Sigmoid colon (tissue), 7 donors: ENCODE results near the gene ERCC8. TPM values are rescaled to one million over a fixed set of nuclear protein-coding genes. Genes with fewer than 3 reads are reported as not detected.
"Not testable (repeated sequence)": the region's sequence is repeated elsewhere in the genome, so short reads cannot be mapped to it uniquely, and the experiment has no call there.

Experiments
- DNase-seq: peaks from one replicate; pipeline ENCODE4 v3.0.0-alpha.2; 2019
- H3K27ac ChIP-seq, 4 donors: fragments of 200-600 bp; sonication (generic); one replicate each; pipeline ENCODE4 v1.5.1; 2016 to 2019; ENCODE audit warnings: mild to moderate bottlenecking in 1 of 4
- H3K27me3 ChIP-seq, 3 donors: fragments of 200-600 bp; sonication (generic); one replicate each; pipeline ENCODE4 v1.5.1; 2019; ENCODE audit warnings: mild to moderate bottlenecking in 1 of 3
- H3K36me3 ChIP-seq, 4 donors: fragments of 200-600 bp; sonication (generic); one replicate each; pipeline ENCODE4 v1.5.1; 2016 to 2019
- H3K4me1 ChIP-seq, 4 donors: fragments of 200-600 bp; sonication (generic); one replicate each; pipeline ENCODE4 v1.5.1; 2017 to 2019
- H3K4me3 ChIP-seq, 4 donors: fragments of 200-600 bp; sonication (generic); one replicate each; pipeline ENCODE4 v1.5.1; 2017 to 2019; ENCODE audit warnings: mild to moderate bottlenecking in 2 of 4, moderate library complexity in 1 of 4
- H3K9me3 ChIP-seq, 4 donors: fragments of 200-600 bp in 3 of 4; sonication (generic) in 3 of 4; one replicate each; pipeline versions ENCODE4 v1.5.1 to v1.6.1; 2013 to 2019
- CTCF ChIP-seq, 4 experiments: fragments of 450-650 bp in 3 of 4; fragments of 200-600 bp in 1 of 4; IDR thresholded peaks; one replicate each; pipeline ENCODE4 v1.5.1; 2016 to 2019; ENCODE audit warnings: antibody characterized with exemption in 4 of 4, mild to moderate bottlenecking in 3 of 4, moderate library complexity in 2 of 4
- EP300 ChIP-seq, 4 donors: sonication (generic); formaldehyde crosslinking; IDR thresholded peaks; one replicate each; pipeline ENCODE4 v1.6.1; 2017; ENCODE audit warnings: antibody characterized with exemption in 4 of 4
- POLR2A ChIP-seq, 2 donors: fragments of 450-650 bp; IDR thresholded peaks; one replicate each; pipeline ENCODE4 v1.6.1; 2016; ENCODE audit warnings: antibody characterized with exemption in 2 of 2, mild to moderate bottlenecking in 2 of 2, moderate library complexity in 2 of 2
- POLR2AphosphoS5 ChIP-seq, 4 donors: sonication (generic); formaldehyde crosslinking; IDR thresholded peaks; one replicate each; pipeline ENCODE4 v1.6.1; 2017; ENCODE audit warnings: antibody characterized with exemption in 4 of 4
- WGBS, 2 donors: extraction: QIAGEN DNeasy Blood & Tissue Kit; methylation state at CpG; one replicate each; pipeline ENCODE4 v1.1.7; 2013; 5-methylcytosine and 5-hydroxymethylcytosine counted together
- intact Hi-C: fragments of 100-400 bp; cut with DNase I; formaldehyde crosslinking; loops from one replicate; pipeline ENCODE4 v1.15.1; 2023
- polyA plus RNA-seq, 3 donors: library from polyadenylated mRNA; stranded (reverse); fragments of 200-250 nt; gene quantifications; one replicate each; pipeline ENCODE4 v1.2.3, GENCODE V29; 2013
- total RNA-seq, 4 donors: library from RNA; depleted of rRNA; stranded (reverse); fragments of >200 nt; gene quantifications; one replicate each; pipeline ENCODE4 v1.1.0, GENCODE V29; 2016
- donor health status: healthy with polysubstance abuse.
- donor health status: Bipolar disorder and iron deficiency.
- donor health status: healthy.

ERCC8 gene
- total and polyA plus RNA-seq, 7 donors, result 5.8 to 16.4 (median 8.8) TPM

DNA sequence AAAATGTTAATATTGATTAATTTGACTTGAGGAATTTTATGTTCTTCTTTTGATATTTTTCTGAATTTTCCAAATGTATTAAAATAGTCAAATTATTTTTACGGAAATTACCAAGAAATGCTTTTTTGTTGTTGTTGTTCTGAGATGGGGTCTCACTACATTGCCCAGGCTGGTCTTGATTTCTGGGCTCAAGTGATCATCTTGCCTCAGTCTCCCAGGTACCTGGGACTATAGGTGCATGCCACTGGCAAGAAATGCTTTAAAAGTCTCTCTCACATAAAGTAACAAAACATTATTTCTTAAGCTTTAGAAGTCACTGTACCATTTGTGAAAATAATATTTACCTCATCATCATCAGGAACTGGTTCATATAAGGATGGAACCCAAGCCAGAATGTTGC, 57.8 kb downstream of the ERCC8 start:
- H3K4me3 ChIP-seq, result no peak overlapping the region
- H3K27ac ChIP-seq, result no peak overlapping the region
- 98 to 100% methylated on average over 1 of the region's 1 CpG for WGBS, 2 donors
- H3K36me3 ChIP-seq, result peaks cover 0 to 6% (median 0%) of the 10 kb centered on the region in 4 donors
- intact Hi-C loops, result no loop called here
- DNase-seq, result no peak
- H3K9me3 ChIP-seq, result no peaks in the 10 kb centered on the region
- TF ChIP-seq CTCF (IDR thresholded peaks at IDR 0.05) (no peak), EP300 (IDR thresholded peaks at IDR 0.05) (no peak), POLR2AphosphoS5 (IDR thresholded peaks at IDR 0.05) (no peak), POLR2A (IDR thresholded peaks at IDR 0.05) (no peak)
- no peaks in the 10 kb centered on the region for H3K4me1 ChIP-seq
- H3K27me3 ChIP-seq, result no peaks in the 10 kb centered on the region

DNA sequence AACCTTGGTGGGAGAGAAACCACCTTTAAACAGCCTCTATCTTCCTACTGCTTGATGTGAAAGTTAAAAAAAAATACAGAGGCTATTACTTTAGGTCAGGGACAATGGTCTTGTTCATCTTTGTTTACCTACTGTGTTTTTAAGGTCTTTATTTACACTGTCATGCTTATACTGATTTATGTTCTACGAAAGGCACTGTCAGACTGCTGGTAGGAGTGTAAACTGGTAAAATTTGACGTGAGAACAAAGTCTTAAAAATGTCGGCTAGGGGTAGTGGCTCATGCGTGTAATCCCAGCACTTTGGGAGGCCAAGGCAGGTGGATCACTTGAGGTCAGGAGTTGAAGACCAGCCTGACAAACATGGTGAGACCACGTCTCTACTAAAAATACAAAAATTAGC, 58.7 kb downstream of the ERCC8 start:
- Histone ChIP-seq H3K27ac (no peak overlapping the region), H3K9me3 (no peaks in the 10 kb centered on the region), H3K27me3 (no peaks in the 10 kb centered on the region), H3K4me3 (no peak overlapping the region), H3K4me1 (no peaks in the 10 kb centered on the region), H3K36me3 (peaks cover 0 to 6% (median 0%) of the 10 kb centered on the region in 4 donors)
- intact Hi-C loops, result no loop called here
- 86 to 89% methylated on average over 5 of the region's 5 CpGs for WGBS, 2 donors
- TF ChIP-seq POLR2A (IDR thresholded peaks at IDR 0.05) (no peak), CTCF (IDR thresholded peaks at IDR 0.05) (no peak), EP300 (IDR thresholded peaks at IDR 0.05) (no peak), POLR2AphosphoS5 (IDR thresholded peaks at IDR 0.05) (no peak)
- no peak for DNase-seq

DNA sequence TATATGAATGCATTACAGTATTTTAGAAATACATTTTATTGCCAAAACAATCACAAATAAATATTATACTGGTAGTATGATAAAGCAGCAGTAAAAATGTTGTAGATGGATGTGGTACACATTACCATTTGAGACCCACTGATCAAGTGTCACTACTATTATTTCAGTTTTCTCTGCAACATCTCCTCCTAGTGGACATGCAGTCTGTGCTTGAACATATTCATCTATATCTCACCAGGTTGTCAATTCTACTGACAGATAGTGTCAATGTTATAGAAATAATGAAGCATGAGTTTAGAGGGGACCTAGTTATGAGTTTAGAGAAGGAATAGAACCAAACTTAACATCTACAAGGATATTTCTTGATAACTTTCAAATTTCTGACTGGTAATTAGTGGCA, 61.6 kb downstream of the ERCC8 start:
- intact Hi-C loops, result no loop called here

GRCh38 chr5:60872892-60873291, 72.0 kb downstream of the ERCC8 start:
- no peak for DNase-seq
- peaks cover 0 to 3% (median 0%) of the 10 kb centered on the region in 4 donors for H3K36me3 ChIP-seq
- no peak overlapping the region for H3K27ac ChIP-seq
- H3K9me3 ChIP-seq, result peaks cover 0 to 8% (median 0%) of the 10 kb centered on the region in 4 donors
- intact Hi-C loops, result no loop called here
- TF ChIP-seq POLR2AphosphoS5 (IDR thresholded peaks at IDR 0.05) (no peak), CTCF (IDR thresholded peaks at IDR 0.05) (no peak), EP300 (IDR thresholded peaks at IDR 0.05) (no peak), POLR2A (IDR thresholded peaks at IDR 0.05) (no peak)
- no peaks in the 10 kb centered on the region for H3K4me1 ChIP-seq
- no peaks in the 10 kb centered on the region for H3K27me3 ChIP-seq
- no peak overlapping the region for H3K4me3 ChIP-seq

More for the DNA sequence above, 61.6 kb downstream of the ERCC8 start:
- H3K4me3 ChIP-seq, result no peak overlapping the region
- H3K27me3 ChIP-seq, result no peaks in the 10 kb centered on the region
- H3K36me3 ChIP-seq, result peaks cover 0 to 6% (median 0%) of the 10 kb centered on the region in 4 donors
- H3K27ac ChIP-seq, result no peak overlapping the region
- H3K4me1 ChIP-seq, result no peaks in the 10 kb centered on the region
- TF ChIP-seq CTCF (IDR thresholded peaks at IDR 0.05) (no peak), POLR2A (IDR thresholded peaks at IDR 0.05) (no peak), POLR2AphosphoS5 (IDR thresholded peaks at IDR 0.05) (no peak), EP300 (IDR thresholded peaks at IDR 0.05) (no peak)
- H3K9me3 ChIP-seq, result no peaks in the 10 kb centered on the region
- no peak for DNase-seq

- peaks cover 0 to 8% (median 0%) of the 10 kb centered on the region in 4 donors for H3K9me3 ChIP-seq
- H3K27me3 ChIP-seq, result no peaks in the 10 kb centered on the region
- H3K4me3 ChIP-seq, result no peak overlapping the region
- TF ChIP-seq POLR2AphosphoS5 (IDR thresholded peaks at IDR 0.05) (no peak), POLR2A (IDR thresholded peaks at IDR 0.05) (no peak), EP300 (IDR thresholded peaks at IDR 0.05) (no peak)
- H3K4me1 ChIP-seq, result no peaks in the 10 kb centered on the region
- H3K27ac ChIP-seq, result no peak overlapping the region
- peaks cover 0 to 3% (median 0%) of the 10 kb centered on the region in 4 donors for H3K36me3 ChIP-seq
- intact Hi-C loops, result no loop called here
- WGBS, 2 donors, result 95 to 96% methylated on average over 3 of the region's 3 CpGs
- no peak for DNase-seq
Observed at GRCh38 chr5:60870857-60871256, 74.0 kb downstream of the ERCC8 start.

GRCh38 chr5:60860572-60860971, 84.3 kb downstream of the ERCC8 start:
- H3K27ac ChIP-seq, H3K4me3 ChIP-seq, H3K36me3 ChIP-seq, H3K9me3 ChIP-seq, H3K27me3 ChIP-seq, DNase-seq, intact Hi-C loops, H3K4me1 ChIP-seq: not testable (repeated sequence)
- WGBS, 2 donors, result 92 to 94% methylated on average over 16 of the region's 16 CpGs
